ACC112 (cell line): ENCODE data around the gene KLHL22.
"Not testable (repeated sequence)": the region's sequence is repeated elsewhere in the genome, so short reads cannot be mapped to it uniquely, and the experiment has no call there.

Source experiments
- H2AFZ ChIP-seq: fragments of 200-600 bp; sonication (generic); one replicate; pipeline ENCODE4 v1.6.0; 2017; ENCODE audit warnings: antibody characterized with exemption, low read length; ENCODE audit not compliant: unreplicated experiment
- H3K27ac ChIP-seq: fragments of 200-600 bp; sonication (generic); 2 replicates; pipeline ENCODE4 v1.5.1; 2014; ENCODE audit warnings: low read depth, mild to moderate bottlenecking, antibody characterized with exemption, low read length, moderate library complexity
- H3K27me3 ChIP-seq: fragments of 200-600 bp; sonication (generic); 2 replicates; pipeline ENCODE4 v1.6.1; 2014; ENCODE audit warnings: mild to moderate bottlenecking, antibody characterized with exemption, low read length, moderate library complexity, mixed read lengths; ENCODE audit not compliant: insufficient read depth
- H3K36me3 ChIP-seq: fragments of 200-600 bp; sonication (generic); 2 replicates; pipeline ENCODE4 v1.6.1; 2016; ENCODE audit warnings: mild to moderate bottlenecking, antibody characterized with exemption, low read length, moderate library complexity, mixed read lengths; ENCODE audit not compliant: insufficient read depth
- H3K4me1 ChIP-seq: fragments of 200-600 bp; sonication (generic); one replicate; pipeline ENCODE4 v1.6.1; 2016; ENCODE audit warnings: low read length, mixed read lengths; ENCODE audit not compliant: insufficient read depth, unreplicated experiment, control insufficient read depth
- H3K4me3 ChIP-seq: fragments of 200-600 bp; sonication (generic); 2 replicates; pipeline ENCODE4 v1.5.1; 2014; ENCODE audit warnings: mild to moderate bottlenecking, low read depth, low read length
- H3K79me2 ChIP-seq: fragments of 200-600 bp; sonication (generic); one replicate; pipeline ENCODE4 v1.6.0; 2016; ENCODE audit warnings: low read length; ENCODE audit not compliant: control insufficient read depth, unreplicated experiment, insufficient read depth

Gene KLHL22, protein sequence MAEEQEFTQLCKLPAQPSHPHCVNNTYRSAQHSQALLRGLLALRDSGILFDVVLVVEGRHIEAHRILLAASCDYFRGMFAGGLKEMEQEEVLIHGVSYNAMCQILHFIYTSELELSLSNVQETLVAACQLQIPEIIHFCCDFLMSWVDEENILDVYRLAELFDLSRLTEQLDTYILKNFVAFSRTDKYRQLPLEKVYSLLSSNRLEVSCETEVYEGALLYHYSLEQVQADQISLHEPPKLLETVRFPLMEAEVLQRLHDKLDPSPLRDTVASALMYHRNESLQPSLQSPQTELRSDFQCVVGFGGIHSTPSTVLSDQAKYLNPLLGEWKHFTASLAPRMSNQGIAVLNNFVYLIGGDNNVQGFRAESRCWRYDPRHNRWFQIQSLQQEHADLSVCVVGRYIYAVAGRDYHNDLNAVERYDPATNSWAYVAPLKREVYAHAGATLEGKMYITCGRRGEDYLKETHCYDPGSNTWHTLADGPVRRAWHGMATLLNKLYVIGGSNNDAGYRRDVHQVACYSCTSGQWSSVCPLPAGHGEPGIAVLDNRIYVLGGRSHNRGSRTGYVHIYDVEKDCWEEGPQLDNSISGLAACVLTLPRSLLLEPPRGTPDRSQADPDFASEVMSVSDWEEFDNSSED

DNA sequence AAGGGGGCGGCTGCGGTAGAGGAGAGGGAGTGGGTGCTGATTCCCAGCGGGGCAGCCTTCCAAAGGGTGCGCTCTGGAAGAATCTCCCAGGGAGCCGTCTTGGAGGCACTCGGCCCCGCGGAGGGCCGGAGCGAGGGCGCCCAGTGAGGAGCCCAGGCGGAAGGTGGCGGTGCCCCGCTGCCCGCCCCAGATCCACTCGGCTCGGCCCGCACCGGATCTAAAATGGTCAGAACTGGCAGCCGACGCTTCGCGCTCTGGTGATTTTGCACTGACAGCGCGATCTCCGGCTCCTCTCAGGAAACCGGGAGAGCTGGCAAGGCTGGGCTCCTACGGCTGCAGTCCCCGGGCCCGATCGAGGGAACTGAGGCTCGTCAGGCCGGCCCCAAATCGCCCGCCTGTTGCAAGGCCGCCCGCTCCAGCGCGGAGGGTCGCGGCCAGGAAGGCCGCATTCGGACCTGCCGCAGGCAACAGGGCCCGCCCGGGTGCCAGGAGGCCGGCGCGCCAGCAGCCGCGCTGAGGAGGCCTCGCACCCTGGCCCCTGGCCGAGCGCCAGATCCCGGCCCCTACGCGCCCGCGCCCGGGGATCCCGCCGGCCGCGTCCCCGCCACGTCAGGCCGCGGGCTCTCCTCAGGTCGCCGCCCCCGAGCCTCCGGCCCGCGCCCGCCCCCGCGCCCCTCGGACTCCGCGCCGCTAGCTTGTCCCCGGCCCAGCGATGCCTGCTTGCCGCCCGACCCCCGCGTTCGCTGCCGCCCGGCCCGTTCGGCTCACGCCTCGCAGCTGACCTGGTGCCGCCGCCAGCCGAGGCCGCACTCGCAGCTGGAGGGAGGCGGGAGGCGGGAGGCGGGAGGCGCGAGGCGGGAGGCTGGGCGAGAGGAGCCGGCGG lies at the start of gene KLHL22:
KLHL22 (minus strand) TSS at position 818 of the 883 bp plus-strand sequence. CDS start 6,584 bp downstream, outside the sequence.
- H3K79me2 ChIP-seq, result peaks cover 32% of the 10 kb centered on the region
- H2AFZ ChIP-seq, result peak within 1 kb of the TSS; percentile 81
- peaks cover 3% of the 10 kb centered on the region for H3K4me1 ChIP-seq
- H3K27ac ChIP-seq, result peak within 1 kb of the TSS; percentile 77
- no peaks in the 10 kb centered on the region for H3K36me3 ChIP-seq
- H3K4me3 ChIP-seq, result peak within 1 kb of the TSS; percentile 87
- H3K27me3 ChIP-seq, result no peaks in the 10 kb centered on the region

DNA sequence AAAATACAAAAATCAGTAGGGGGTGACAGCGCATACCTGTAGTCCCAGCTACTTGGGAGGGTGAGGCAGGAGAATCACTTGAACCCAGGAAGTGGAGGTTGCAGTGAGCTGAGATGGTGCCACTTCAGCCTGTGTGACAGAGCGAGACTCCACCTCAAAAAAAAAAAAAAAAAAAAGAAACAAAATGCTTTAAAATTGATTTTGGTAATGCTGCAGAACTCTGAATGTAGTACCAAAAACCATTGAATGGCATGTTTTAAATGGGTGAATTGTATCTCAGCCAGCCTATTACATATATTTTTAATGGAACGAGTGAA lies 49.7 kb upstream of the KLHL22 start:
- H2AFZ ChIP-seq, H3K36me3 ChIP-seq, H3K4me3 ChIP-seq, H3K27me3 ChIP-seq, H3K27ac ChIP-seq: not testable (repeated sequence)
- H3K4me1 ChIP-seq, result peaks cover 36% of the 10 kb centered on the region
- peaks cover 65% of the 10 kb centered on the region for H3K79me2 ChIP-seq

DNA sequence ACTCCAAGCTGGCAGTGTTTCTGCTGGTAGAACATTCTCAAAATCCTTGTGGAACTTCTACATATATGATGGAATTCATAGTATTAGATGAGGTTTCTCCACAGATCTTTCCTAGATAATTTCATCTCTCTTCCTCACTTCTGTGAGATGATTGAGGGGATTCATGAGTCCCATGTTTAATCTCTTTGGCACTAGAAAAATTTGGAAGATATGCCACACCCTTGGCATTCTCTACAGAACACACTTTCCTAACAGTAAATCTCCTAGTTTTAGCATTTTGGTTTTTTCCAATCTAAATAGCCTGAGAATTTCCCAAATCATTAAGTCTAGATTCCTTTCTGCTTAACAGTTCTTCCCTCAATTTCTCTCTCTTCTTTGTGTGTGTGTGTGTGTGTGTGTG lies 47.1 kb upstream of the KLHL22 start:
- H3K4me1 ChIP-seq, result peaks cover 18% of the 10 kb centered on the region
- no peak overlapping the region for H3K4me3 ChIP-seq
- H3K79me2 ChIP-seq, result peaks cover 47% of the 10 kb centered on the region
- peaks cover 11% of the 10 kb centered on the region for H3K36me3 ChIP-seq
- no peaks in the 10 kb centered on the region for H3K27me3 ChIP-seq
- no peak overlapping the region for H3K27ac ChIP-seq
- H2AFZ ChIP-seq, result no peak overlapping the region

DNA sequence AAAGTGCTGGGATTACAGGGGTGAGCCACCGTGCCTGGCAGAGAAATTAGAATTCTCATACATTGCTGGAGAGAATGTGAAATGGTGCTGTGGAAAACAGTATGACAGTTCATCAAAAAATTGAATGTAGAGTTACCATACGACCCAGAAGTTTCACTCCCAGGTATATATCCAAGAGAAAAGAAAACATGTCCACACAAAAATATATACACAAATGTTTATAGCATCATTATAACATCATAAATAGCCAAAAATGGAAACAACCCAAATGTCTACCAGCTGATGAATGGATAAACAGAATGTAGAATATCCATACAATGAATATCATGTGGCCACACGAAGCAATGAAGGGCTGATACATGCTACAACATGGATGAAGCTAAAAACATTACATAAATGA lies 46.5 kb upstream of the KLHL22 start:
- no peak overlapping the region for H3K27ac ChIP-seq
- H3K27me3 ChIP-seq, result no peaks in the 10 kb centered on the region
- H3K4me1 ChIP-seq, result peaks cover 18% of the 10 kb centered on the region
- H3K4me3 ChIP-seq, result no peak overlapping the region
- H3K36me3 ChIP-seq, result peaks cover 11% of the 10 kb centered on the region
- peaks cover 52% of the 10 kb centered on the region for H3K79me2 ChIP-seq
- H2AFZ ChIP-seq, result no peak overlapping the region

DNA sequence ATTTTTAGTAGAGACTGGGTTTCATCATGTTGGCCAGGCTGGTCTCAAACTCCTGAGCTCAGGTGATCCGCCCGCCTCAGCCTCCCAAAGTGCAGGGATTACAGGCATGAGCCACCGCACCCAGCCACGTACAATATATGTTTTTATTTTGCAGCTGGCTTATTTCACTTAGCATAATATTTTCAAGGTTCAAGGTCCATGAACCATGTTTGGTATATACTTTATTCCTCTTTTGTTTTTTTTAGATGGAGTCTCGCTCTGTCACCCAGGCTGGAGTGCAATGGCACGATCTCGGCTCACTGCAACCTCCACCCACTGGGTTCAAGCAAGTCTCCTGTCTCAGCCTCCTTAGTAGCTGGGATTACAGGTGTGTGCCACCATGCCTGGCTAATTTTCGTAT lies 43.3 kb upstream of the KLHL22 start:
- not testable (repeated sequence) for H3K27me3 ChIP-seq

DNA sequence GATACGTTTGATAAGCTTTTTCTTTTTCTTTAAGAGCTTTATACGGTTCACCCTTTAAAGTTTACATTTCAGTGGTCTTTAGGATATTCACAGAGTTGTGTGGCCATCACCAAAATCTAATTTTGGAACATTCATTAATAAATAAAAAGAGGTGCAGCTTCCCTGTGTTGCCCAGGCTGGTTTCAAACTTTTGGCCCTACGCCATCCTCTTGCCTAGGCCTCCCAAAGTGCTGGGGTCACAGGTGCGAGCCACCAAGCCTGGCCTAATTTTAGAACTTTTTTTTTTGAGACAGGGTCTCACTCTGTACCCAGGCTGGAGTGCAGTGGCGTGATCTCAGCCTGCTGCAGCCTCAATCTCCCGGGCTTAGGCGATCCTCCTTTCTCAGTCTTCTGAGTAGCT lies 42.4 kb upstream of the KLHL22 start:
- Histone ChIP-seq H3K4me1 (peaks cover 23% of the 10 kb centered on the region), H3K79me2 (peaks cover 57% of the 10 kb centered on the region), H2AFZ (no peak overlapping the region), H3K27ac (no peak overlapping the region), H3K36me3 (peaks cover 6% of the 10 kb centered on the region; the same call in 1 of the 2 replicates), H3K4me3 (no peak overlapping the region), H3K27me3 (no peaks in the 10 kb centered on the region)

More for the DNA sequence above, 43.3 kb upstream of the KLHL22 start:
- H3K4me3 ChIP-seq, H2AFZ ChIP-seq, H3K36me3 ChIP-seq, H3K27ac ChIP-seq: not testable (repeated sequence)
- Histone ChIP-seq H3K79me2 (peaks cover 50% of the 10 kb centered on the region), H3K4me1 (peaks cover 14% of the 10 kb centered on the region)

DNA sequence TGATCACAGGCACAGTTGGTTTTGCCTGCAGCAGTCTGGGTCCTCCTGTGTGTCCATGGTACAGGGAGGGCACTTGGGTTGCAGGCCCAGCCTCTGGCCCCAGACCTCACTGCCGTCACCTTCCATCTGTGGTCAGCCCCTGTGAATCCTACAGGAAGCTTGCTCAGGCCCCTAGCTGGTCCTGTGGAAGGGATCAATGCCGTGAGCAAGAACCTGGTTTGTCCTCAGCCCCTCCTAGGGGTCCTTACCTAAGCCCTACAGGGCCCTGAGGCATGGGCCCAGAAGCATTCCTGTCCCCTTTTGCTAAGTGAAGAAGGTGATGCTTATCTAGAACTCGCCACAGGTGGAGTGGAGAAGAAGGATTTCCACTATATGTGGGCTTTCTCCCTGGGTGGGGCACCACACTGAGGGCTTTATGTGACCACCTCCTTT lies 41.7 kb upstream of the KLHL22 start:
- peaks cover 6% of the 10 kb centered on the region; the same call in 1 of the 2 replicates for H3K36me3 ChIP-seq
- H3K79me2 ChIP-seq, result peaks cover 58% of the 10 kb centered on the region
- H3K4me1 ChIP-seq, result peaks cover 24% of the 10 kb centered on the region
- no peaks in the 10 kb centered on the region for H3K27me3 ChIP-seq
- no peak overlapping the region for H3K4me3 ChIP-seq
- no peak overlapping the region for H2AFZ ChIP-seq
- no peak overlapping the region for H3K27ac ChIP-seq

DNA sequence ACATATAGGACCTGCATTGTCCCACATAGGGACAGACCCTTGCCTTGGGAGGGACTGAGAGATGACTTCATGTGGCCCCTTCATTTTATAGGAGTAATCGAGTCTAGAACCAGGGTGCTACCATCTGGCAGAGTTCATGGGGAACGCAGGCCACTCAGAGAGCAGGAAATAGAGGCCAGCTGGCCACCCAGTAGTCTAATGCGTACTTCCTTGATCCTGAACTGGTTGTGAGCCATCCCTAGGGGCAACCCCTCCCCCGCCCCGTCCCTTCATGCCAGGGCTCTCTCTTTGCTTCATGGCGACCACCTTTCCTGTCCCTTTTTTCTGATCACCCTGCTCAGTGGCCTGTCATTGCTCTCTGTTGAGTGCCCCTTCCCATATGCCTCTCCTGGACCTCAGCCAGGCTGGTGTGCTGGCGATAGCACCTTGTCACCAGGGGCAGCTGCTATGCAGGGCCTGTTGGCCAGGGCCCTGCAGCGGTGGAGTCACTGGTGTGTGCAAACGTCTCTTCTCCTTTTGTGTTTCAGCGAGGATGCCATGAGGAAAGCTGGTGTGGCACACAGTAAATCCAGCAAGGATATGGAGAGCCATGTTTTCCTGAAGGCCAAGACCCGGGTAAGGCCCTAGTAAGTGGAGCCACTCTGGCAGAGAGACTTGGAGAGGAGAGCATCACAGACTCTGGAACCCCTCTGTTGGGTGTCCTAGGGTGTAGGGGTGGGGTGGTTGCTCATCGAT lies 41.2 kb upstream of the KLHL22 start:
- Histone ChIP-seq H3K79me2 (peaks cover 60% of the 10 kb centered on the region), H3K27me3 (no peaks in the 10 kb centered on the region), H3K4me1 (peaks cover 30% of the 10 kb centered on the region), H3K4me3 (no peak overlapping the region), H3K27ac (no peak overlapping the region), H2AFZ (no peak overlapping the region), H3K36me3 (peaks cover 6% of the 10 kb centered on the region; the same call in 1 of the 2 replicates)

DNA sequence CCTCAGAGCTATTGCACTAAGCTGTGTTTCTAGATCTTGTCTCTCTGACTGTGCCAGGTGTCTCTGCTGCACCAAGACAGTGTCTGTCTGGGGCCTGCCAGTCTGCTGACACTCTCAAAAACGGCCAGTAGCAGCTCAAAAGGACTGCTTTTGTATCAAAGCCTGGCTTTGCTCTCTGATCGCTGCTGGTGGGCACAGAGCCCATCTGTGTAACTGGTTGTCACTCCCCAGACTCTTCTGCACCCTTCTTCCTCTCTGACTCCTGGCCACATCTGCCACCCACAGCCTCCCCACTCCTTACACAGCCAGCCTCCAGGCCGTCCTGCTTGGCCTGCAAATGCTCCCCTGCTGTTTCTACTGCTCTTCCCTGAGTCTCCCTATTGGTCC lies 38.3 kb upstream of the KLHL22 start:
- Histone ChIP-seq H3K79me2 (peaks cover 64% of the 10 kb centered on the region), H3K4me1 (peaks cover 53% of the 10 kb centered on the region), H3K27ac (peak overlapping the region; percentile 98; the same call in 1 of the 2 replicates), H3K27me3 (no peaks in the 10 kb centered on the region), H2AFZ (no peak overlapping the region), H3K4me3 (no peak overlapping the region), H3K36me3 (no peaks in the 10 kb centered on the region)
